ENCODE measurements around the gene SMG6. TPM values are rescaled to one million over a fixed set of nuclear protein-coding genes. Genes with fewer than 3 reads are reported as not detected.
A peak's percentile ranks its signal among the peaks of the same experiment; 100 is the strongest.

Gene SMG6
- total and polyA plus RNA-seq, 2 of the 8 experiments (the other 6 are each of a cell fraction or from before 2014, with no cell fraction given), result 18.5 to 25.2 TPM

- Histone ChIP-seq H3K36me3 (ENCODE audit: control insufficient read depth in 2 of 4, insufficient read depth in 4 of 4, low read length in 3 of 4) (peaks cover 0 to 4% (median 1%) of the 10 kb centered on the region in 4 experiments; a peak in 2 of 8 replicates), H3K79me1 (ENCODE audit: low read depth, low read length) (no peaks in the 10 kb centered on the region; the same call in 1 of the 2 replicates), H4K91ac (replicated peaks; ENCODE audit: insufficient read length, low read length) (no peak overlapping the region), H2BK20ac (ENCODE audit: low read length) (no peak overlapping the region), H3K23me2 (ENCODE audit: low read depth, low read length) (no peaks in the 10 kb centered on the region; the same call in 1 of the 2 replicates), H3K4me1 (replicated peaks in 1 of 4; ENCODE audit: control insufficient read depth in 3 of 4, insufficient read depth in 4 of 4, low read length in 3 of 4) (peaks cover 0 to 3% (median 1%) of the 10 kb centered on the region in 4 experiments; a peak in 3 of 7 replicates), H3K9ac (replicated peaks in 1 of 4; ENCODE audit: extremely low read depth in 1 of 4, low read depth in 3 of 4, low read length in 3 of 4) (no peak overlapping the region), H3K18ac (ENCODE audit: extremely low read depth, low read length) (no peak overlapping the region), H2AK5ac (ENCODE audit: low read depth, low read length) (no peak overlapping the region), H2BK5ac (ENCODE audit: low read depth, low read length) (no peak overlapping the region), H3K14ac (ENCODE audit: insufficient read length) (no peak overlapping the region), H3K56ac (replicated peaks; ENCODE audit: insufficient read length, low read depth, low read length) (no peak overlapping the region), H2BK15ac (ENCODE audit: low read length) (no peak overlapping the region), H2AFZ (ENCODE audit: low read length) (no peak overlapping the region), H3K27ac (ENCODE audit: low read depth, low read length) (no peak overlapping the region), H3K4ac (replicated peaks; ENCODE audit: insufficient read length, low read depth, low read length) (no peak overlapping the region), H4K20me1 (replicated peaks in 1 of 2; ENCODE audit: control insufficient read depth in 1 of 2, insufficient read depth in 2 of 2, low read length in 2 of 2) (peaks cover 0 to 3% of the 10 kb centered on the region in 2 experiments), H2BK120ac (replicated peaks; ENCODE audit: low read depth, low read length) (no peak overlapping the region), H4K5ac (ENCODE audit: insufficient read length, low read depth, low read length) (no peak overlapping the region), H2BK12ac (ENCODE audit: low read depth, low read length) (no peak overlapping the region), H3K23ac (ENCODE audit: insufficient read length) (no peak overlapping the region), H3K4me2 (ENCODE audit: insufficient read depth in 1 of 2, low read depth in 2 of 2, low read length in 2 of 2) (no peak overlapping the region), H3K9me3 (ENCODE audit: insufficient read depth in 2 of 2, low read depth in 1 of 2, low read length in 1 of 2) (no peaks in the 10 kb centered on the region), H4K8ac (ENCODE audit: extremely low read depth, insufficient read depth, low read length) (peak overlapping the region; percentile 20; the same call in 1 of the 2 replicates), H3K4me3 (ENCODE audit: extremely low read depth in 1 of 4, insufficient read depth in 2 of 4, low read depth in 3 of 4, low read length in 4 of 4) (no peak overlapping the region), H3K79me2 (ENCODE audit: control insufficient read depth in 1 of 2, insufficient read depth in 2 of 2, low read length in 2 of 2) (no peaks in the 10 kb centered on the region), H3K27me3 (replicated peaks in 1 of 4; ENCODE audit: control insufficient read depth in 3 of 4, extremely low read depth in 1 of 4, insufficient read depth in 3 of 4, low read length in 3 of 4) (no peaks in the 10 kb centered on the region)
- ChIA-PET POLR2A (ENCODE audit: partially characterized antibody) (no interaction called here), CTCF (ENCODE audit: partially characterized antibody) (interaction anchor here (0.6 to 2.5 kb wide), 7 partner anchors 10 to 1445 kb away, joined by 3 to 17 read pairs (median 4); no protein-coding TSS in a partner anchor)
- 84% methylated on average over 13 of the region's 13 CpGs; no CpG with 5 or more reads in 1 of the 2 experiments for WGBS, 2 experiments (ENCODE audit: extremely low coverage in 1 of 2, insufficient coverage in 1 of 2, insufficient read length in 1 of 2, insufficient replicate concordance in 2 of 2, low coverage in 1 of 2, low lambda C conversion rate in 2 of 2, missing lambda C conversion rate in 1 of 2)
- DNase-seq (ENCODE audit: low read depth in 1 of 2, low spot score in 2 of 2), result no peak
- TF ChIP-seq SRF (IDR thresholded peaks at IDR 0.05; ENCODE audit: low read depth, low read length) (peak; percentile 28; the same call in 1 of the 2 replicates), TBP (IDR thresholded peaks at IDR 0.05; ENCODE audit: low read depth, low read length) (no peak)
- no peak for FAIRE-seq
Observed at GRCh38 chr17:2181206-2181896, 122.2 kb downstream of the SMG6 start.
